Suprapubic skin (tissue), 4 donors: ENCODE data around the gene OSBPL9. TPM values are rescaled to one million over a fixed set of nuclear protein-coding genes. Genes with fewer than 3 reads are reported as not detected.

Experiments
- DNase-seq, 2 donors: peaks; one replicate each; pipeline ENCODE4 v3.0.0-alpha.2; 2019; ENCODE audit warnings: low spot score in 2 of 2
- H3K27ac ChIP-seq: fragments of 200-600 bp; sonication (generic); one replicate; pipeline ENCODE4 v1.5.1; 2019
- H3K27me3 ChIP-seq: fragments of 200-600 bp; sonication (generic); one replicate; pipeline ENCODE4 v1.5.1; 2019
- H3K36me3 ChIP-seq: fragments of 200-600 bp; sonication (generic); one replicate; pipeline ENCODE4 v1.5.1; 2019
- H3K4me1 ChIP-seq: fragments of 200-600 bp; sonication (generic); one replicate; pipeline ENCODE4 v1.5.1; 2019
- H3K4me3 ChIP-seq: fragments of 200-600 bp; sonication (generic); one replicate; pipeline ENCODE4 v1.5.1; 2019; ENCODE audit warnings: mild to moderate bottlenecking
- H3K9me3 ChIP-seq: fragments of 200-600 bp; sonication (generic); one replicate; pipeline ENCODE4 v1.5.1; 2019
- CTCF ChIP-seq, 2 donors: fragments of 200-600 bp in 1 of 2; fragments of 450-650 bp in 1 of 2; sonication (generic) in 1 of 2; IDR thresholded peaks; one replicate each; pipeline ENCODE4 v1.5.1; 2016 to 2019; ENCODE audit warnings: antibody characterized with exemption in 2 of 2, mild to moderate bottlenecking in 1 of 2, moderate library complexity in 1 of 2
- EP300 ChIP-seq: sonication (generic); formaldehyde crosslinking; IDR thresholded peaks from one replicate; pipeline ENCODE4 v1.6.1; 2017; ENCODE audit warnings: antibody characterized with exemption
- POLR2A ChIP-seq, 2 donors: fragments of 450-650 bp; IDR thresholded peaks; one replicate each; pipeline ENCODE4 v1.6.1; 2017; ENCODE audit warnings: antibody characterized with exemption in 2 of 2, mild to moderate bottlenecking in 2 of 2, moderate library complexity in 2 of 2
- POLR2AphosphoS5 ChIP-seq, 3 donors: sonication (generic); formaldehyde crosslinking; IDR thresholded peaks; one replicate each; pipeline ENCODE4 v1.6.1; 2017; ENCODE audit warnings: antibody characterized with exemption in 3 of 3
- WGBS: methylation state at CpG from one replicate; pipeline ENCODE4 v1.1.5; 2018; 5-methylcytosine and 5-hydroxymethylcytosine counted together
- total RNA-seq, 4 donors: library from RNA; depleted of rRNA; stranded (reverse); fragments of >200 nt; gene quantifications; one replicate each; pipeline ENCODE4 v1.1.0, GENCODE V29; 2016

OSBPL9 gene
- total RNA-seq, 4 donors from 2014 or later: 49.7 to 166 (median 90.4) TPM

GRCh38 chr1:51716746-51717145, 99.9 kb downstream of the OSBPL9 start:
- Histone ChIP-seq H3K27ac (no peak overlapping the region), H3K27me3 (no peaks in the 10 kb centered on the region), H3K4me1 (no peaks in the 10 kb centered on the region), H3K9me3 (no peaks in the 10 kb centered on the region), H3K36me3 (no peaks in the 10 kb centered on the region), H3K4me3 (no peak overlapping the region)
- TF ChIP-seq CTCF (IDR thresholded peaks at IDR 0.05) (no peak), POLR2AphosphoS5 (IDR thresholded peaks at IDR 0.05) (no peak), EP300 (no peak), POLR2A (IDR thresholded peaks at IDR 0.05) (no peak)
- DNase-seq: no peak
- 96% methylated on average over 3 of the region's 3 CpGs for WGBS

GRCh38 chr1:51717842-51718241, 101.0 kb downstream of the OSBPL9 start:
- DNase-seq: no peak
- Histone ChIP-seq H3K27ac (no peak overlapping the region), H3K9me3 (no peaks in the 10 kb centered on the region), H3K36me3 (no peaks in the 10 kb centered on the region), H3K4me3 (no peak overlapping the region), H3K27me3 (no peaks in the 10 kb centered on the region), H3K4me1 (no peaks in the 10 kb centered on the region)
- whole genome bisulfite sequencing: 97% methylated on average over 3 of the region's 3 CpGs
- TF ChIP-seq CTCF (IDR thresholded peaks at IDR 0.05) (no peak), POLR2A (IDR thresholded peaks at IDR 0.05) (no peak), EP300 (no peak), POLR2AphosphoS5 (IDR thresholded peaks at IDR 0.05) (no peak)

- no peak for DNase-seq
- 89% methylated on average over 2 of the region's 2 CpGs for WGBS
- H3K4me3 ChIP-seq: no peak overlapping the region
- no peak overlapping the region for H3K27ac ChIP-seq
- TF ChIP-seq POLR2A (IDR thresholded peaks at IDR 0.05): no peak
- TF ChIP-seq CTCF (IDR thresholded peaks at IDR 0.05): no peak
- TF ChIP-seq POLR2AphosphoS5 (IDR thresholded peaks at IDR 0.05): no peak
- TF ChIP-seq EP300: no peak
- no peaks in the 10 kb centered on the region for H3K9me3 ChIP-seq
- H3K36me3 ChIP-seq: no peaks in the 10 kb centered on the region
- H3K27me3 ChIP-seq: no peaks in the 10 kb centered on the region
- no peaks in the 10 kb centered on the region for H3K4me1 ChIP-seq
Measured at GRCh38 chr1:51719146-51719545, 102.3 kb downstream of the OSBPL9 start.

GRCh38 chr1:51724797-51725196, 107.9 kb downstream of the OSBPL9 start:
- no peak for DNase-seq
- Histone ChIP-seq H3K27me3 (no peaks in the 10 kb centered on the region), H3K9me3 (no peaks in the 10 kb centered on the region), H3K4me3 (no peak overlapping the region), H3K36me3 (no peaks in the 10 kb centered on the region), H3K4me1 (peaks cover 14% of the 10 kb centered on the region), H3K27ac (no peak overlapping the region)
- WGBS: 97% methylated on average over 4 of the region's 4 CpGs
- TF ChIP-seq POLR2AphosphoS5 (IDR thresholded peaks at IDR 0.05) (no peak), CTCF (IDR thresholded peaks at IDR 0.05) (no peak), POLR2A (IDR thresholded peaks at IDR 0.05) (no peak), EP300 (no peak)

- no peak for TF ChIP-seq POLR2A (IDR thresholded peaks at IDR 0.05)
- no peak for TF ChIP-seq EP300
- TF ChIP-seq POLR2AphosphoS5 (IDR thresholded peaks at IDR 0.05): no peak
- no peak for TF ChIP-seq CTCF (IDR thresholded peaks at IDR 0.05)
- no peaks in the 10 kb centered on the region for H3K36me3 ChIP-seq
- H3K4me3 ChIP-seq: no peak overlapping the region
- H3K27ac ChIP-seq: no peak overlapping the region
- H3K27me3 ChIP-seq: no peaks in the 10 kb centered on the region
- peaks cover 20% of the 10 kb centered on the region for H3K4me1 ChIP-seq
- no peaks in the 10 kb centered on the region for H3K9me3 ChIP-seq
- DNase-seq: no peak
Measured at GRCh38 chr1:51726051-51726450, 109.2 kb downstream of the OSBPL9 start.
